Measurements from ENCODE around the gene FOXL2NB.

- TF ChIP-seq CTCF (conservative IDR thresholded peaks at IDR 0.05) (no peak), ZFX (IDR thresholded peaks at IDR 0.05) (no peak)
Observed at GRCh38 chr3:138949002-138949418, 2.0 kb downstream of the FOXL2NB start.

Data from C4-2B (cell line).